GM19238 (cell line): ENCODE data around the gene TEX261.
"Not testable (repeated sequence)": the region's sequence is repeated elsewhere in the genome, so short reads cannot be mapped to it uniquely, and the experiment has no call there.

Experiments used
- DNase-seq: peaks from one replicate; pipeline ENCODE4 v3.0.0; 2011; ENCODE audit warnings: low spot score; ENCODE audit not compliant: insufficient read length

The TEX261 gene

GRCh38 chr2:70994699-70995425, at the start of gene TEX261:
TSS of gene TEX261 (minus strand) at chr2:70994873. CDS start at chr2:70994757, 116 bp downstream.
- DNase-seq, result peak; percentile 91

GRCh38 chr2:71043531-71044407, 49.1 kb upstream of the TEX261 start:
- no peak for DNase-seq

GRCh38 chr2:71042287-71042686, 47.6 kb upstream of the TEX261 start:
- no peak for DNase-seq

- DNase-seq, result not testable (repeated sequence)
Measured at GRCh38 chr2:71036296-71036695, 41.6 kb upstream of the TEX261 start.

- DNase-seq, result not testable (repeated sequence)
Measured at GRCh38 chr2:71023553-71024243, 29.0 kb upstream of the TEX261 start.

- not testable (repeated sequence) for DNase-seq
Measured at GRCh38 chr2:71021394-71021793, 26.7 kb upstream of the TEX261 start.

GRCh38 chr2:71019989-71020388, 25.3 kb upstream of the TEX261 start:
- DNase-seq, result not testable (repeated sequence)

GRCh38 chr2:71018625-71019024, 24.0 kb upstream of the TEX261 start:
- no peak for DNase-seq

- DNase-seq, result not testable (repeated sequence)
Measured at GRCh38 chr2:71011786-71012185, 17.1 kb upstream of the TEX261 start.

- no peak for DNase-seq
Measured at GRCh38 chr2:71008342-71008741, 13.7 kb upstream of the TEX261 start.

GRCh38 chr2:71006955-71007799, 12.5 kb upstream of the TEX261 start:
- DNase-seq, result no peak

GRCh38 chr2:71006323-71006722, 11.7 kb upstream of the TEX261 start:
- no peak for DNase-seq

- DNase-seq, result no peak
Measured at GRCh38 chr2:71005271-71006202, 10.9 kb upstream of the TEX261 start.

GRCh38 chr2:71004857-71005256, 10.2 kb upstream of the TEX261 start:
- DNase-seq, result no peak

- no peak for DNase-seq
Measured at GRCh38 chr2:71003966-71004755, 9.5 kb upstream of the TEX261 start.

GRCh38 chr2:71003396-71003795, 8.7 kb upstream of the TEX261 start:
- DNase-seq, result no peak

GRCh38 chr2:71001981-71002570, 7.4 kb upstream of the TEX261 start:
- DNase-seq, result no peak

- DNase-seq, result no peak
Measured at GRCh38 chr2:71001592-71001927, 6.9 kb upstream of the TEX261 start.
